ENCODE data around the gene NR3C2. TPM values are rescaled to one million over a fixed set of nuclear protein-coding genes. Genes with fewer than 3 reads are reported as not detected.

The NR3C2 gene
- total and polyA plus RNA-seq, 2 experiments from 2014 or later = 1.2 to 3.0 TPM

DNA sequence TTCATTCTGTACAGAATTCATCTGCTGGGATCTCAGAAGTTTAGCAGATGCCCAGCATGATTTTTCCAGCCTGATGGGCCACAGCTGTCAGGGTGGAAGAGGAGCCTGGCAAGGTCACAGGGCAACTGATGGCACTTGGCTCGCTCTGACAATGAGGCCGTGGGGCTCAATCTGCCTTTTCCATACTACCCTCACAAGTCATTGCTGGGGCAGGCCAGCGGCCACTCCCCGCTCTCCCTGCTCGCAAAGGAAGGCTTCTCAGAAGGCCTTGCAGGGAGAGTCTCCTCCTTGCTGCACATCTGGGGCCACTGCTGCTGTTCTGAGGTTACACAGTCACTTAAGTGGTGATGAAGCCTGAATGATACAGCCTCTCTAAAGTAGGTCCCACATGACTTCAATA, 349.1 kb downstream of the NR3C2 start:
- no peaks in the 10 kb centered on the region for H4K20me1 ChIP-seq (replicated peaks; ENCODE audit: insufficient read depth)
- no peak overlapping the region for H3K27ac ChIP-seq (ENCODE audit: low read depth)
- no peak for DNase-seq (ENCODE audit: low spot score)
- H2AFZ ChIP-seq = no peak overlapping the region
- Mint-ChIP-seq H3K4me3 (no peak overlapping the region), H3K4me1 (peaks cover 12% of the 10 kb centered on the region), H3K27me3 (ENCODE audit: insufficient read depth, low read depth, poor library complexity) (peaks cover 6% of the 10 kb centered on the region), H3K36me3 (ENCODE audit: low read depth) (peaks cover 4% of the 10 kb centered on the region; the same call in 1 of the 3 replicates), H3K9me3 (no peaks in the 10 kb centered on the region), H3K27ac (no peak overlapping the region)
- H3K36me3 ChIP-seq (ENCODE audit: insufficient read depth) = no peaks in the 10 kb centered on the region
- H3K27me3 ChIP-seq (ENCODE audit: insufficient read depth) = no peaks in the 10 kb centered on the region
- H3K79me2 ChIP-seq (replicated peaks; ENCODE audit: insufficient read depth) = no peaks in the 10 kb centered on the region
- H3K4me2 ChIP-seq = no peak overlapping the region
- peaks cover 3% of the 10 kb centered on the region; the same call in 1 of the 2 replicates for H3K4me1 ChIP-seq (ENCODE audit: insufficient read depth)
- TF ChIP-seq, protein P1, sequence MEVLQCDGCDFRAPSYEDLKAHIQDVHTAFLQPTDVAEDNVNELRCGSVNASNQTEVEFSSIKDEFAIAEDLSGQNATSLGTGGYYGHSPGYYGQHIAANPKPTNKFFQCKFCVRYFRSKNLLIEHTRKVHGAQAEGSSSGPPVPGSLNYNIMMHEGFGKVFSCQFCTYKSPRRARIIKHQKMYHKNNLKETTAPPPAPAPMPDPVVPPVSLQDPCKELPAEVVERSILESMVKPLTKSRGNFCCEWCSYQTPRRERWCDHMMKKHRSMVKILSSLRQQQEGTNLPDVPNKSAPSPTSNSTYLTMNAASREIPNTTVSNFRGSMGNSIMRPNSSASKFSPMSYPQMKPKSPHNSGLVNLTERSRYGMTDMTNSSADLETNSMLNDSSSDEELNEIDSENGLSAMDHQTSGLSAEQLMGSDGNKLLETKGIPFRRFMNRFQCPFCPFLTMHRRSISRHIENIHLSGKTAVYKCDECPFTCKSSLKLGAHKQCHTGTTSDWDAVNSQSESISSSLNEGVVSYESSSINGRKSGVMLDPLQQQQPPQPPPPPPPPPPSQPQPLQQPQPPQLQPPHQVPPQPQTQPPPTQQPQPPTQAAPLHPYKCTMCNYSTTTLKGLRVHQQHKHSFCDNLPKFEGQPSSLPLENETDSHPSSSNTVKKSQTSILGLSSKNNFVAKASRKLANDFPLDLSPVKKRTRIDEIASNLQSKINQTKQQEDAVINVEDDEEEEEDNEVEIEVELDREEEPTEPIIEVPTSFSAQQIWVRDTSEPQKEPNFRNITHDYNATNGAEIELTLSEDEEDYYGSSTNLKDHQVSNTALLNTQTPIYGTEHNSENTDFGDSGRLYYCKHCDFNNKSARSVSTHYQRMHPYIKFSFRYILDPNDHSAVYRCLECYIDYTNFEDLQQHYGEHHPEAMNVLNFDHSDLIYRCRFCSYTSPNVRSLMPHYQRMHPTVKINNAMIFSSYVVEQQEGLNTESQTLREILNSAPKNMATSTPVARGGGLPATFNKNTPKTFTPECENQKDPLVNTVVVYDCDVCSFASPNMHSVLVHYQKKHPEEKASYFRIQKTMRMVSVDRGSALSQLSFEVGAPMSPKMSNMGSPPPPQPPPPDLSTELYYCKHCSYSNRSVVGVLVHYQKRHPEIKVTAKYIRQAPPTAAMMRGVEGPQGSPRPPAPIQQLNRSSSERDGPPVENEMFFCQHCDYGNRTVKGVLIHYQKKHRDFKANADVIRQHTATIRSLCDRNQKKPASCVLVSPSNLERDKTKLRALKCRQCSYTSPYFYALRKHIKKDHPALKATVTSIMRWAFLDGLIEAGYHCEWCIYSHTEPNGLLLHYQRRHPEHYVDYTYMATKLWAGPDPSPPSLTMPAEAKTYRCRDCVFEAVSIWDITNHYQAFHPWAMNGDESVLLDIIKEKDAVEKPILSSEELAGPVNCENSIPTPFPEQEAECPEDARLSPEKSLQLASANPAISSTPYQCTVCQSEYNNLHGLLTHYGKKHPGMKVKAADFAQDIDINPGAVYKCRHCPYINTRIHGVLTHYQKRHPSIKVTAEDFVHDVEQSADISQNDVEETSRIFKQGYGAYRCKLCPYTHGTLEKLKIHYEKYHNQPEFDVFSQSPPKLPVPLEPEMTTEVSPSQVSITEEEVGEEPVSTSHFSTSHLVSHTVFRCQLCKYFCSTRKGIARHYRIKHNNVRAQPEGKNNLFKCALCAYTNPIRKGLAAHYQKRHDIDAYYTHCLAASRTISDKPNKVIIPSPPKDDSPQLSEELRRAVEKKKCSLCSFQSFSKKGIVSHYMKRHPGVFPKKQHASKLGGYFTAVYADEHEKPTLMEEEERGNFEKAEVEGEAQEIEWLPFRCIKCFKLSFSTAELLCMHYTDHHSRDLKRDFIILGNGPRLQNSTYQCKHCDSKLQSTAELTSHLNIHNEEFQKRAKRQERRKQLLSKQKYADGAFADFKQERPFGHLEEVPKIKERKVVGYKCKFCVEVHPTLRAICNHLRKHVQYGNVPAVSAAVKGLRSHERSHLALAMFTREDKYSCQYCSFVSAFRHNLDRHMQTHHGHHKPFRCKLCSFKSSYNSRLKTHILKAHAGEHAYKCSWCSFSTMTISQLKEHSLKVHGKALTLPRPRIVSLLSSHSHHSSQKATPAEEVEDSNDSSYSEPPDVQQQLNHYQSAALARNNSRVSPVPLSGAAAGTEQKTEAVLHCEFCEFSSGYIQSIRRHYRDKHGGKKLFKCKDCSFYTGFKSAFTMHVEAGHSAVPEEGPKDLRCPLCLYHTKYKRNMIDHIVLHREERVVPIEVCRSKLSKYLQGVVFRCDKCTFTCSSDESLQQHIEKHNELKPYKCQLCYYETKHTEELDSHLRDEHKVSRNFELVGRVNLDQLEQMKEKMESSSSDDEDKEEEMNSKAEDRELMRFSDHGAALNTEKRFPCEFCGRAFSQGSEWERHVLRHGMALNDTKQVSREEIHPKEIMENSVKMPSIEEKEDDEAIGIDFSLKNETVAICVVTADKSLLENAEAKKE (CRISPR knock-in tag; IDR thresholded peaks at IDR 0.05) = no peak
- no peak for TF ChIP-seq JUNB (IDR thresholded peaks at IDR 0.05; ENCODE audit: unreplicated experiment)
- TF ChIP-seq, protein P2, sequence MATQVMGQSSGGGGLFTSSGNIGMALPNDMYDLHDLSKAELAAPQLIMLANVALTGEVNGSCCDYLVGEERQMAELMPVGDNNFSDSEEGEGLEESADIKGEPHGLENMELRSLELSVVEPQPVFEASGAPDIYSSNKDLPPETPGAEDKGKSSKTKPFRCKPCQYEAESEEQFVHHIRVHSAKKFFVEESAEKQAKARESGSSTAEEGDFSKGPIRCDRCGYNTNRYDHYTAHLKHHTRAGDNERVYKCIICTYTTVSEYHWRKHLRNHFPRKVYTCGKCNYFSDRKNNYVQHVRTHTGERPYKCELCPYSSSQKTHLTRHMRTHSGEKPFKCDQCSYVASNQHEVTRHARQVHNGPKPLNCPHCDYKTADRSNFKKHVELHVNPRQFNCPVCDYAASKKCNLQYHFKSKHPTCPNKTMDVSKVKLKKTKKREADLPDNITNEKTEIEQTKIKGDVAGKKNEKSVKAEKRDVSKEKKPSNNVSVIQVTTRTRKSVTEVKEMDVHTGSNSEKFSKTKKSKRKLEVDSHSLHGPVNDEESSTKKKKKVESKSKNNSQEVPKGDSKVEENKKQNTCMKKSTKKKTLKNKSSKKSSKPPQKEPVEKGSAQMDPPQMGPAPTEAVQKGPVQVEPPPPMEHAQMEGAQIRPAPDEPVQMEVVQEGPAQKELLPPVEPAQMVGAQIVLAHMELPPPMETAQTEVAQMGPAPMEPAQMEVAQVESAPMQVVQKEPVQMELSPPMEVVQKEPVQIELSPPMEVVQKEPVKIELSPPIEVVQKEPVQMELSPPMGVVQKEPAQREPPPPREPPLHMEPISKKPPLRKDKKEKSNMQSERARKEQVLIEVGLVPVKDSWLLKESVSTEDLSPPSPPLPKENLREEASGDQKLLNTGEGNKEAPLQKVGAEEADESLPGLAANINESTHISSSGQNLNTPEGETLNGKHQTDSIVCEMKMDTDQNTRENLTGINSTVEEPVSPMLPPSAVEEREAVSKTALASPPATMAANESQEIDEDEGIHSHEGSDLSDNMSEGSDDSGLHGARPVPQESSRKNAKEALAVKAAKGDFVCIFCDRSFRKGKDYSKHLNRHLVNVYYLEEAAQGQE (IDR thresholded peaks at IDR 0.05; ENCODE audit: unreplicated experiment) = no peak
- TF ChIP-seq, protein P3, sequence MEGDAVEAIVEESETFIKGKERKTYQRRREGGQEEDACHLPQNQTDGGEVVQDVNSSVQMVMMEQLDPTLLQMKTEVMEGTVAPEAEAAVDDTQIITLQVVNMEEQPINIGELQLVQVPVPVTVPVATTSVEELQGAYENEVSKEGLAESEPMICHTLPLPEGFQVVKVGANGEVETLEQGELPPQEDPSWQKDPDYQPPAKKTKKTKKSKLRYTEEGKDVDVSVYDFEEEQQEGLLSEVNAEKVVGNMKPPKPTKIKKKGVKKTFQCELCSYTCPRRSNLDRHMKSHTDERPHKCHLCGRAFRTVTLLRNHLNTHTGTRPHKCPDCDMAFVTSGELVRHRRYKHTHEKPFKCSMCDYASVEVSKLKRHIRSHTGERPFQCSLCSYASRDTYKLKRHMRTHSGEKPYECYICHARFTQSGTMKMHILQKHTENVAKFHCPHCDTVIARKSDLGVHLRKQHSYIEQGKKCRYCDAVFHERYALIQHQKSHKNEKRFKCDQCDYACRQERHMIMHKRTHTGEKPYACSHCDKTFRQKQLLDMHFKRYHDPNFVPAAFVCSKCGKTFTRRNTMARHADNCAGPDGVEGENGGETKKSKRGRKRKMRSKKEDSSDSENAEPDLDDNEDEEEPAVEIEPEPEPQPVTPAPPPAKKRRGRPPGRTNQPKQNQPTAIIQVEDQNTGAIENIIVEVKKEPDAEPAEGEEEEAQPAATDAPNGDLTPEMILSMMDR (conservative IDR thresholded peaks at IDR 0.05; ENCODE audit: low read depth in 2 of 2) = no peak
- TF ChIP-seq ZNF114 (CRISPR knock-in tag; IDR thresholded peaks at IDR 0.05) = no peak
- TF ChIP-seq, protein P4, sequence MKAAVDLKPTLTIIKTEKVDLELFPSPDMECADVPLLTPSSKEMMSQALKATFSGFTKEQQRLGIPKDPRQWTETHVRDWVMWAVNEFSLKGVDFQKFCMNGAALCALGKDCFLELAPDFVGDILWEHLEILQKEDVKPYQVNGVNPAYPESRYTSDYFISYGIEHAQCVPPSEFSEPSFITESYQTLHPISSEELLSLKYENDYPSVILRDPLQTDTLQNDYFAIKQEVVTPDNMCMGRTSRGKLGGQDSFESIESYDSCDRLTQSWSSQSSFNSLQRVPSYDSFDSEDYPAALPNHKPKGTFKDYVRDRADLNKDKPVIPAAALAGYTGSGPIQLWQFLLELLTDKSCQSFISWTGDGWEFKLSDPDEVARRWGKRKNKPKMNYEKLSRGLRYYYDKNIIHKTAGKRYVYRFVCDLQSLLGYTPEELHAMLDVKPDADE (IDR thresholded peaks at IDR 0.05) = no peak
- no peak for TF ChIP-seq EZH2phosphoT487 (IDR thresholded peaks at IDR 0.05; ENCODE audit: unreplicated experiment)
- TF ChIP-seq NANOG (IDR thresholded peaks at IDR 0.05; ENCODE audit: borderline replicate concordance) = no peak
- no peak for TF ChIP-seq STAT1 (IDR thresholded peaks at IDR 0.05; ENCODE audit: unreplicated experiment)
- no peak for TF ChIP-seq POLR2AphosphoS5 (IDR thresholded peaks at IDR 0.05; ENCODE audit: low read depth)
- no peak for TF ChIP-seq ZNF331 (CRISPR knock-in tag; IDR thresholded peaks at IDR 0.05; ENCODE audit: low read depth)
- ATAC-seq = no peak
- H3F3A ChIP-seq (replicated peaks; ENCODE audit: low read depth) = no peaks in the 10 kb centered on the region
- H3K4me3 ChIP-seq = no peak overlapping the region
- no peaks in the 10 kb centered on the region for H3K9me2 ChIP-seq (ENCODE audit: insufficient read depth)
